Activated naive CD4-positive, alpha-beta T cell treated with anti-CD3 and anti-CD28 coated beads, Interleukin-2, amount 50 U/mL, for 24 hours (primary cell): ENCODE measurements around the gene GABBR1.
A peak's percentile ranks its signal among the peaks of the same experiment; 100 is the strongest.
"Not testable (repeated sequence)": the region's sequence is repeated elsewhere in the genome, so short reads cannot be mapped to it uniquely, and the experiment has no call there.

Experiments
- H3K27ac Mint-ChIP-seq: one replicate; pipeline ENCODE4 v1.8.0; 2021; ENCODE audit warnings: mild to moderate bottlenecking, mixed read lengths
- H3K27me3 Mint-ChIP-seq: one replicate; pipeline ENCODE4 v1.8.0; 2021; ENCODE audit warnings: mixed read lengths
- H3K36me3 Mint-ChIP-seq: one replicate; pipeline ENCODE4 v1.8.0; 2021; ENCODE audit warnings: mixed read lengths
- H3K4me1 Mint-ChIP-seq: one replicate; pipeline ENCODE4 v1.8.0; 2021; ENCODE audit warnings: mixed read lengths
- H3K4me3 Mint-ChIP-seq: one replicate; pipeline ENCODE4 v1.8.0; 2021; ENCODE audit warnings: mild to moderate bottlenecking, mixed read lengths
- H3K9me3 Mint-ChIP-seq: one replicate; pipeline ENCODE4 v1.8.0; 2021; ENCODE audit warnings: mixed read lengths

Gene GABBR1

DNA sequence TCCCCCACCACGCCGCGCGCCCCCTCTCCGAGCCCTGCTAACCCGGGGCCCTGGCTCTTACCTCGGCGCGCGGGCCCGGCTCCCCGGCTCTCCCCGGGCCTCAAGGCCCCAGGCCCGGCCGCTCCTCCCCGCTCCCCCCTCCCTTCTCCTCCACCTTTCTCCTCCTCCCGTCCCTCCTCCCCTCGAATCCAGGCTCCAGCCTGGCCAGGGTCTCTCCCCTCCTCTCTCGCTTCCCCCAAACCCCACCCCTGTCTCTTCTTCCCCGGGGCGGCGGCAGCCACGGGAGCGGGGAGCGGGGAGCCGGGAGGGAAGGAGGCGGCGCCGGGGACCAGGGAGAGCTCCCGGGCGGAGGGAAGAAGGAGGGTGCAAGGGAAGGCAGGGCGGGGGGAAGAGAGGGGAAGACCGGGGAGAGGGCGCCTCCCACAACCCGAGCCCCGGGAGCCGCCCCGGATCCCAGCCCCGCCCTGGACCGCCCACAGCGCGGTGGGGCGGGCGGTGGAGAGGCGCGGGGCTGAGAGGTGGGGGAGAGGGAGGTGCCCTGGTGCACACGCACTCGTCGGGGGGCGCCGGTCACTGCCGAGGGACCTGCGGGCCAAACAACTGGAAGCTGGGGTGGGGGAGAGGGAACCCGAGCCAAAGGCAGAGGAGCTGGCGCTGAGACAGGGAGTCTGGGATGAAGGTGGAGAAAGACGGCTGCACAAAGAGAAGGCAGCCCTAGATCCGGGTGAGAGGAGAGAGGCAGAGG lies at the start of gene GABBR1:
TSS of gene GABBR1 (minus strand) at position 395 of the 745 bp plus-strand sequence. CDS start 798 bp downstream, outside the sequence.
- peak within 1 kb of the TSS; percentile 84 for H3K4me3 Mint-ChIP-seq
- peaks cover 51% of the 10 kb centered on the region for H3K4me1 Mint-ChIP-seq
- H3K27ac Mint-ChIP-seq = peak within 1 kb of the TSS; percentile 31
- no peaks in the 10 kb centered on the region for H3K36me3 Mint-ChIP-seq
- H3K27me3 Mint-ChIP-seq = peaks cover 2% of the 10 kb centered on the region
- H3K9me3 Mint-ChIP-seq = no peaks in the 10 kb centered on the region

DNA sequence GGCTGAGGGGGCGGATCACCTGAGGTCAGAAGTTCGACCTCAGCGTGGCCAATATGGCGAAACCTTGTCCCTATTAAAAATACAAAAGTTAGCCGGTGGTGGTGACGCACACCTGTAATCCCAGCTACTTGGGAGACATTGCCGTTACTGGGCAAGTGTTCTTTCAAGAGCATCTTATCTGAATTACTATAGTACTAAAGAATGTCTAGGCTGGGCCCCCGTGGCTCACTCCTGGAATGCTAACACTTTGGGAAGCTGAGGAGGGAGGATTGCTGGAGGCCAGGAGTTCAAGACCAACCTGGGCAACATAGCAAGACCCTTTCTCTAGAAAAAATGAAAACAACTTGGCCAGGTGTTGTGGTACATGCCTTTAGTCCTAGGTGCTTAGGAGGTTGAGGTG lies 48.8 kb upstream of the GABBR1 start:
- H3K27ac Mint-ChIP-seq = no peak overlapping the region
- no peaks in the 10 kb centered on the region for H3K9me3 Mint-ChIP-seq
- no peaks in the 10 kb centered on the region for H3K36me3 Mint-ChIP-seq
- H3K4me3 Mint-ChIP-seq = no peak overlapping the region
- peaks cover 4% of the 10 kb centered on the region for H3K4me1 Mint-ChIP-seq
- H3K27me3 Mint-ChIP-seq = peaks cover 2% of the 10 kb centered on the region

DNA sequence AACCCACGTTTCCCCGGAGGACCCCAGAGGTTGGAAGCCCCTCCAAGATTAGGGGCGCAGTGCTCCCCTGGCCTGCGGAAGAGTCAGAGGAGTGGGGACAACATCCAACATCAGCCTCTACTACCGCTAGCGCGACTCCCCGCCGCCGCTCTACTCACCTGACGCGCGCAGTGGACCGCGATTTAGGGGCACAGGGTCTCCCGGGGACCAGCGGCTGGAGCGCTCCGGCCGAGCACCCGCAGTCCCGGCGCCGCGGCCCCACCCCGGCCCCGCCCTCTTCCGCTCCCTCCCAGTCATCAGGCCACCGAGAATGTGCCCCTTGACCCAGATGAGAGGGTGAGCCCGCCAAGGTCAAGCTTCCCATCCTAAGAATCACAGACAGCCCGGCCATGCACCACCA lies 47.9 kb upstream of the GABBR1 start, which contains the start of gene ZFP57:
TSS of gene ZFP57 (minus strand) at position 249 of the 400 bp plus-strand sequence. CDS start 4,149 bp downstream, outside the sequence.
- no peak within 1 kb of the TSS for H3K27ac Mint-ChIP-seq
- no peaks in the 10 kb centered on the region for H3K9me3 Mint-ChIP-seq
- no peak within 1 kb of the TSS for H3K4me3 Mint-ChIP-seq
- no peaks in the 10 kb centered on the region for H3K36me3 Mint-ChIP-seq
- H3K27me3 Mint-ChIP-seq = peaks cover 2% of the 10 kb centered on the region
- H3K4me1 Mint-ChIP-seq = peaks cover 5% of the 10 kb centered on the region

DNA sequence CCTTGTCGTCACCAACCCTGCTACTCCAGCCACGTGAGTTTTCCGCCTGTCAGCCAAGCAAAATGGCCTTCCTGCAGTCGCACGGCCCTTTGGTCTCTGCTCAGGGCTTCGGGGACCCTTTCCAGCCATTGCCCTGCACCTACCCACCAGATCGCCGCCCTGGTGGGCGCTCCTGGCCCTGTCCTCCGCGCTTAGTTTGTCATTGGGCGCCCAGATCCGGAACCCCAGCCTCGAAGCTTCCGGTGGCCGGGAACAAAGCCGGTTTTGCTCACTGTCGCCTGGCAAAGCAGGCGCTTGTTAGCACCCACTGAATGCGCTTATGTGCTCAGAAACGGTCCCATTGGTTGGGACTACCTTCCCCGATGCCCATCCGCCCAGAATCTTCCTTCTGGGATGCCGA lies 47.4 kb upstream of the GABBR1 start:
- no peak overlapping the region for H3K27ac Mint-ChIP-seq
- H3K27me3 Mint-ChIP-seq = peaks cover 2% of the 10 kb centered on the region
- H3K4me1 Mint-ChIP-seq = peaks cover 5% of the 10 kb centered on the region
- no peak overlapping the region for H3K4me3 Mint-ChIP-seq
- no peaks in the 10 kb centered on the region for H3K9me3 Mint-ChIP-seq
- H3K36me3 Mint-ChIP-seq = no peaks in the 10 kb centered on the region

DNA sequence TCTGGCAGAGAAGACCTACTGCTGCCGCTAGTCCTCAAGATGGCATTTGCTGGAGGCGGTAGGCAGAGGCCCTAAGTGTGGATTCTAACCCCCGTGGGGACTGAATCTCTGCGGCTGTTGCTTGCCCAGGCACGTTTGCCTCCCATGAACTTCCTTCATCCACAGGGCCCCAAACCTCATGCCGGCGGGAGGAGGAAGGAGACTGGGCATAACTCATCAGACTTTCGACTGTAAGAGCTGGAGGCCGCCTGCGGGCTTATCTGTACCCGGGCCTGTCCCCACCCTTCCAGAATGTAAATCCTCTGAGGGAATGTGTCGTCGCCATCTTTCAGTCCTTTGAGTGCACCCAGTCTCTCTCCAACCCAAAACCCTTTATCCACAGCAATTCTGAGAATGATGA lies 47.0 kb upstream of the GABBR1 start:
- no peaks in the 10 kb centered on the region for H3K36me3 Mint-ChIP-seq
- H3K27me3 Mint-ChIP-seq = peaks cover 2% of the 10 kb centered on the region
- H3K4me3 Mint-ChIP-seq = no peak overlapping the region
- peaks cover 5% of the 10 kb centered on the region for H3K4me1 Mint-ChIP-seq
- no peaks in the 10 kb centered on the region for H3K9me3 Mint-ChIP-seq
- H3K27ac Mint-ChIP-seq = no peak overlapping the region

DNA sequence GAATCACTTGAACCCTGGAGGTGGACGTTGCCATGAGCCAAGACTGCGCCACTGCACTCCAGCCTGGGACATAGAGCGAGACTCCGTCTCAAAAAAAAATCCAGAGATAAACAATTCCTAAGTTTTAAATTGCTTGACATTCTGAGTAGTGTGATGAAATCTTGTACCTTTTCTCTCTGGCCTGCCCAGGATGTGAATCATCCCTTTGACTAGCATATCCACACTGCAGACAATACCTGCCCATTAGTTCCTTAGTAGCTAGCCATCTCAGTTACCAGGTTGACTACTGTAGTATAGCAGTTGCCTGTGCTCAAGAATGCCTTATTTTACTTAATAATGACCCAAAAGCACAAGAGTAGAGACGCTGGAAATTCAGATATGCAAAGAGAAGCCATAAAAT lies 45.1 kb upstream of the GABBR1 start:
- no peaks in the 10 kb centered on the region for H3K36me3 Mint-ChIP-seq
- peaks cover 2% of the 10 kb centered on the region for H3K27me3 Mint-ChIP-seq
- H3K27ac Mint-ChIP-seq = no peak overlapping the region
- H3K4me1 Mint-ChIP-seq = peaks cover 5% of the 10 kb centered on the region
- H3K4me3 Mint-ChIP-seq = no peak overlapping the region
- no peaks in the 10 kb centered on the region for H3K9me3 Mint-ChIP-seq

DNA sequence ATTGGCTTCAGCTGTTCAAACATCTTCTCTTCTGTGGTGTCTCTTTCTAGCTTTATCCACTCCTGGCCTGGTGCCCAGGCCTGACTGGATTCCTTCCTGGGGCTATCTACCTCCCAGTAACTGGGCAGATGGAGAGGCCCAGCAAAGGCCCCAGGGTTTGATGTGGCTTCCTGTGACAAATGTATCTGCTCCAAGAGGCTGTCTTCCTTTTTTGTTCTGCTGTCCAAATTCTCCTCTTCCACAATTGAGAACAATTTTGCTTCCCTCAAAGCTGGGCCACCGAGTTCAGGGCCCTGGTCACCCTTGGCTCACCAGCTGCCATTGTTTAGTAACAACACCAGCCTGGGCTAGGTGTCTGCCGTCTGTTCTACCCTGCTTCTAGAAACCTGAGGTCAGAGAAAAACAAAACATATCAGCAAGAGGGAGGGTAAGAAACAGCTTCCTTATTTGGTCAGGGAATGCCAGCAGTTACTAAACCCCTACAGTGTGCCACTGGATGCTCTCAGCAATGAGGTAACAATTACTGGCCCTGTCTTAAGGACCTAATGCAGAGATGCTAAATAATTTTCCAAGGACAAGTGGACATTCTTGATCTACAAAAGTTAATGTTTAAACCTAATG lies 44.1 kb upstream of the GABBR1 start:
- peaks cover 5% of the 10 kb centered on the region for H3K4me1 Mint-ChIP-seq
- no peaks in the 10 kb centered on the region for H3K9me3 Mint-ChIP-seq
- peaks cover 2% of the 10 kb centered on the region for H3K27me3 Mint-ChIP-seq
- no peaks in the 10 kb centered on the region for H3K36me3 Mint-ChIP-seq
- H3K27ac Mint-ChIP-seq = no peak overlapping the region
- H3K4me3 Mint-ChIP-seq = no peak overlapping the region

DNA sequence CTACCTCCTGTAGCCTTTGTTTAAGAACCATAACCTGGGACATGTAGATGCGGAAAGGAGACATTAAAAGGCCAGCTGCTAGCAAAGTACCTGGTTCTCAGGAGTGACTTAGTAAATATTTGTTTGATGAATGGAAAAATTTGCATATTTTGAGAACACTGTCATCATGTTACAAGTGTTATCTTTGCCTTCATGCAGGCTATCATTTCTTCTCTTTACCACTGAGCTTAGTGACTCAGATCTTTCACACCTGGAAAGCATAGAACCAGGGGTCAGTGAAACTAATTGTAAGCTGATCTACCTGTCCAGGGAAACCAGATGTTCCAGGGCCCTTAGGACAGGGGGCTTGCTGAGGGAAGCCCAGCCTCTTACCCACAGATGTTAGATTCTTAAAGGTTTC lies 42.6 kb upstream of the GABBR1 start:
- no peak overlapping the region for H3K27ac Mint-ChIP-seq
- no peaks in the 10 kb centered on the region for H3K9me3 Mint-ChIP-seq
- H3K4me1 Mint-ChIP-seq = peaks cover 5% of the 10 kb centered on the region
- H3K4me3 Mint-ChIP-seq = no peak overlapping the region
- peaks cover 6% of the 10 kb centered on the region for H3K27me3 Mint-ChIP-seq
- no peaks in the 10 kb centered on the region for H3K36me3 Mint-ChIP-seq

DNA sequence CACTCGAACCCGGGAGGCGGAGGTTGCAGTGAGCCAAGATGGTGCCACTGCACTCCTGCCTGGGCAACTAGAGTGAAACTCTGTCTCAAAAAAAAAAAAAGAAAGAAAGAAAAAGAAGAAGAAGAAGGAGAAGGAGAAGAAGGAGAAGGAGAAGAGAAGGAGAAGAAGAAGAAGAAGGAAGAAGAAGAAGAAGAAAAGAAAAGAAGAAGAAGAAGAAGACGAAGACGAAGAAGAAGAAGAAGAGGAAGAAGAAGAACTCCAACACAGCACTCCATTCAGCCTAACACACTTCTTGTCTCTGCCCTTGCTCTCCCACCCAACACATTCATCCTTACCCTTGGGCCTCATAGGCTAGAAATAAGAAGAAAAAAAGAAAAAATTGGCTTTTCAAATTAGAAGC lies 41.0 kb upstream of the GABBR1 start:
- no peak overlapping the region for H3K27ac Mint-ChIP-seq
- H3K27me3 Mint-ChIP-seq = peaks cover 6% of the 10 kb centered on the region
- H3K36me3 Mint-ChIP-seq = no peaks in the 10 kb centered on the region
- H3K9me3 Mint-ChIP-seq = no peaks in the 10 kb centered on the region
- H3K4me3 Mint-ChIP-seq = no peak overlapping the region
- peaks cover 5% of the 10 kb centered on the region for H3K4me1 Mint-ChIP-seq

DNA sequence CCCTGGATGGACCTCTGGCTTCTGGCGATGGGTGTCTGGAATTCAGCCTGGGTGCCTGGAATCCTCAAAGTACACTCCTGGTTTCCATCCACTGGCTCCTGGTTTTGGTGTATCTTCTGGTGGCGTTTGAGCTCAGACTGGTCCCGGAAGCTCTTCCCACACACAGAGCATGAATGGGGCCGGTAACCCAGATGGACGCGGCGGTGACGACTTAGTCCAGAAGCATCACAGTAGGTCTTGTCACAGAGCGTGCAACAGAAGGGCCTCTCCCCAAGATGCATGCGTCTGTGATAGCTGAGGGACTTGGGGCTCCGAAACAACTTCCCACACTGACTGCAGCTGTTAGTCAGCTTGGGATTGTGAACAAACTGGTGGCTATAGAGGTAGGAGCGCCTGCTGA lies 40.2 kb upstream of the GABBR1 start:
- peaks cover 5% of the 10 kb centered on the region for H3K4me1 Mint-ChIP-seq
- H3K9me3 Mint-ChIP-seq = no peaks in the 10 kb centered on the region
- H3K27ac Mint-ChIP-seq = no peak overlapping the region
- no peaks in the 10 kb centered on the region for H3K36me3 Mint-ChIP-seq
- no peak overlapping the region for H3K4me3 Mint-ChIP-seq
- H3K27me3 Mint-ChIP-seq = peaks cover 6% of the 10 kb centered on the region

DNA sequence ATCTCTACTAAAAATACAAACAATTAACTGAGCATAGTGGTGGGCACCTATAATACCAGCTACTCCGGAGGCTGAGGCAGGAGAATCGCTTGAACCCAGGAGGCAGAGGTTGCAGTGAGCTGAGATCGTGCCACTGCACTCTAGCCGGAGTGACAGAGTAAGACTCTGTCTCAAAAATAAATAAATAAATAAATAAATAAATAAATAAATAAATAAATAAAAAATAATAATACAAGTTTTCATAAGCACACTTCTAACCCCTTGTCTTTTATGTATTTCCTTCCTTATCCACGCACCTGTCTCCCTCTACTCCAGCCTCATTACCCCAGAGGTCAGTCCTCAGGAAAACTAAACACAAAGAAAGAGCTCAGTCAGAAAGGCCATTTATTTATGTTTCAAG lies 39.1 kb upstream of the GABBR1 start:
- not testable (repeated sequence) for H3K27me3 Mint-ChIP-seq, H3K36me3 Mint-ChIP-seq, H3K9me3 Mint-ChIP-seq, H3K4me3 Mint-ChIP-seq, H3K4me1 Mint-ChIP-seq, H3K27ac Mint-ChIP-seq

DNA sequence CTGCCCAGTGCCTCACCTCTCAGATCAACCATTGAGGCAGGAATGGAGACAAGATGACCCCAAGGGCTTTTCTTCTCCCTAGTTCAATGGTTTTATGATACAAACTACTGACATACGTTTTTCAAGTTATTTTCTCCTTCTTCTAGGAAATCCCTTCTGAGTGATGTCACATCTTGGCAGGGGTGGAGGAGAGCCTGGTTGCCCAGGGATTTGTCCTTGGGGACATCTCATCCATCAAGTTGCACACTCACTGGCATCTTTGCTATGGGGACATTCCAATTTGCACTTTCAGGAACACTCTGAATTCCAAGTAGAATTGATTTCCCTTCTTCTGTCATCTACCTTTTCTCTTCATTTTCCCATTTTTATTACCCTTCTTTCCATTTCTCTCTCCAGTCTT lies 38.0 kb upstream of the GABBR1 start:
- H3K4me3 Mint-ChIP-seq = no peak overlapping the region
- no peaks in the 10 kb centered on the region for H3K9me3 Mint-ChIP-seq
- no peak overlapping the region for H3K27ac Mint-ChIP-seq
- H3K36me3 Mint-ChIP-seq = no peaks in the 10 kb centered on the region
- H3K27me3 Mint-ChIP-seq = peaks cover 6% of the 10 kb centered on the region
- H3K4me1 Mint-ChIP-seq = no peaks in the 10 kb centered on the region

DNA sequence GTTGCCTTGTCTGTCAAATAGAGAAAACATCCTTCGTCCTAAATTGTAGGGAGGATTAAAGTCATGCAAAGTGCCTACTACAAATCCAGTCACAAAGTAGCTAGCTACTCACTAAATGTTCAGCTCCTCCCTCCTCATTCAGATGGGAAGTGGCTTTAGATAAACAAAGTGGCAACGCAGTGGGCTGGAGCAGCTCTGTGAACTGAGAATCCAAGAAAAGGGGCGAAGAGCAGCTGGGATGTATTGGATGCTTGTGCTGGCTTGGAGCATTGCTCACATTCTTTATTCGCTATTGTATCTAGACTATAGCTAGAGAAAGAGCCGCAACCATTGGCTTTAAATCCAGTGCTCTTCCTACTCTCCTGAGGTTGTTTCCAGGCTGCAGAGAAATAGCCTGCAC lies 34.2 kb upstream of the GABBR1 start:
- H3K27ac Mint-ChIP-seq = no peak overlapping the region
- H3K27me3 Mint-ChIP-seq = peaks cover 9% of the 10 kb centered on the region
- H3K9me3 Mint-ChIP-seq = no peaks in the 10 kb centered on the region
- no peaks in the 10 kb centered on the region for H3K36me3 Mint-ChIP-seq
- no peaks in the 10 kb centered on the region for H3K4me1 Mint-ChIP-seq
- no peak overlapping the region for H3K4me3 Mint-ChIP-seq

DNA sequence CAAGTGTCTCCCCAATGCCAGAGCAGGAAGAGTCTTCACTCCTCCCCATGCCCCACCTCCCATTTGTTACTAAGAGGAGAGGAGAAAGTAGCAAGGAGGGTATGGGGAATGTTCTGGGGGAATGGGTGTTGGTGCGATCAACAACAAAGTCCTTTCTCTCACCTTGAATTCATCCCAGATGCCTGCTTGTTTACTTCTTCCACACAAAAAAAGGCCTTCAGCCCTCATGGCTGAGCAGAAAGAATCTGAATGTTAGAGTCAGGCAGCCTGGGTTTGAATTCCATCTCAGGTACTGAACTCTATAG lies 33.8 kb upstream of the GABBR1 start:
- no peaks in the 10 kb centered on the region for H3K9me3 Mint-ChIP-seq
- no peaks in the 10 kb centered on the region for H3K4me1 Mint-ChIP-seq
- H3K27me3 Mint-ChIP-seq = peaks cover 11% of the 10 kb centered on the region
- H3K4me3 Mint-ChIP-seq = no peak overlapping the region
- no peak overlapping the region for H3K27ac Mint-ChIP-seq
- no peaks in the 10 kb centered on the region for H3K36me3 Mint-ChIP-seq

DNA sequence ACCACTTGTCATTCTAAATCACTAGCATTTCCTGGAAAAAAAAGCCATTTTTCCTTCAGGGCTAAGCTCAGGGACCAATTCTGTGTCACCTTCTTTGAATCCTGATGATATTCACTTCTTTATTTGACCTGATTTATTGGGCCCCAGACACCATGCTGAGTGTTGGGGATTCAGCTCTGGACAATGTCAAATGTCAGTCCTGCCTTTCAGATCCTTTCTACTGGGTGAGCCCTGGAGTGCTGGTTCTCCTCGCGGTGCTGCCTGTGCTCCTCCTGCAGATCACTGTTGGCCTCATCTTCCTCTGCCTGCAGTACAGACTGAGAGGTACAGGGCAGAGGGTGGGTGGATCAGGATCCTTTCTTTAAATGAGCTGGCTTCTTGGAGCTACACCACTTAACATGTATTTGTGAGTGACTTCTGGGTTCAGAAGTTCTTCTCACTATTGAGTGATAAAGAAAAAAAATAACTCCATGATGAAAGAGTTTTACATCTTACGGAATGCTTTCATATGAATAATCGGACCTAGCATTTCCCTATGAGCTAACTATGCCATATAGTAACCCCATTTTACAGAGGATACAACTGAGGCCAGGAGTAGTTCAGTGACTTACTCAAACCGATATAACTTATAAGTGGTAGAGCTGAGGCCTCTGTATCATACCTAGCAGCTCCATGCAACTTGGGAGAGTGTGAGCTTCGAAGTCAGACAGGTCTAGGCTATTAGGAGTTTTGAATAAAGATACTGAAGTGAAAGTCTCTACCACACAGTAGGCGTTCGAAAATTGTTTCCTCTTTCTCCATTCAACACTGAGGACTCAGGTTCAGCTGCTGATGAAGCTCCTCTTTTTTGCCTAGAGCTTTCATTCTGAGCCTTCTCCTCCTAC lies 33.2 kb upstream of the GABBR1 start:
- Mint-ChIP-seq H3K27me3 (peaks cover 10% of the 10 kb centered on the region), H3K4me3 (no peak overlapping the region), H3K36me3 (no peaks in the 10 kb centered on the region), H3K4me1 (no peaks in the 10 kb centered on the region), H3K27ac (no peak overlapping the region), H3K9me3 (no peaks in the 10 kb centered on the region)
